ENCODE data around the gene FOSL2.

FOSL2 gene

GRCh38 chr2:28350791-28351285 lies 41.8 kb upstream of the FOSL2 start:
- no peak for TF ChIP-seq CTCF (IDR thresholded peaks at IDR 0.05; ENCODE audit: low read depth, low read length, missing control alignments)
- in situ Hi-C loops (cut with HindIII; ENCODE audit: low sequenced_read_pairs) = no loop called here
- no peak overlapping the region for H3K4me3 ChIP-seq (ENCODE audit: low read depth, low read length)
- DNase-seq (ENCODE audit: low read depth) = no peak

GRCh38 chr2:28351621-28352020 lies 41.0 kb upstream of the FOSL2 start:
- no peak overlapping the region for H3K4me3 ChIP-seq (ENCODE audit: low read depth, low read length)
- in situ Hi-C loops (cut with HindIII; ENCODE audit: low sequenced_read_pairs) = no loop called here
- TF ChIP-seq CTCF (IDR thresholded peaks at IDR 0.05; ENCODE audit: low read depth, low read length, missing control alignments) = no peak
- DNase-seq (ENCODE audit: low read depth) = no peak

GRCh38 chr2:28352104-28352503 lies 40.6 kb upstream of the FOSL2 start:
- no peak overlapping the region for H3K4me3 ChIP-seq (ENCODE audit: low read depth, low read length)
- no peak for DNase-seq (ENCODE audit: low read depth)
- TF ChIP-seq CTCF (IDR thresholded peaks at IDR 0.05; ENCODE audit: low read depth, low read length, missing control alignments) = no peak
- in situ Hi-C loops (cut with HindIII; ENCODE audit: low sequenced_read_pairs) = no loop called here

GRCh38 chr2:28352610-28353195 lies 40.0 kb upstream of the FOSL2 start:
- DNase-seq (ENCODE audit: low read depth) = no peak
- in situ Hi-C loops (cut with HindIII; ENCODE audit: low sequenced_read_pairs) = no loop called here
- no peak overlapping the region for H3K4me3 ChIP-seq (ENCODE audit: low read depth, low read length)
- no peak for TF ChIP-seq CTCF (IDR thresholded peaks at IDR 0.05; ENCODE audit: low read depth, low read length, missing control alignments)

GRCh38 chr2:28354920-28355520 lies 37.6 kb upstream of the FOSL2 start:
- no peak for DNase-seq (ENCODE audit: low read depth)
- H3K4me3 ChIP-seq (ENCODE audit: low read depth, low read length) = no peak overlapping the region
- in situ Hi-C loops (cut with HindIII; ENCODE audit: low sequenced_read_pairs) = no loop called here
- no peak for TF ChIP-seq CTCF (IDR thresholded peaks at IDR 0.05; ENCODE audit: low read depth, low read length, missing control alignments)

- no peak for TF ChIP-seq CTCF (IDR thresholded peaks at IDR 0.05; ENCODE audit: low read depth, low read length, missing control alignments)
- in situ Hi-C loops (cut with HindIII; ENCODE audit: low sequenced_read_pairs) = no loop called here
- no peak overlapping the region for H3K4me3 ChIP-seq (ENCODE audit: low read depth, low read length)
- DNase-seq (ENCODE audit: low read depth) = no peak
Measured at GRCh38 chr2:28355521-28356094, 37.0 kb upstream of the FOSL2 start.
